WTC11 (cell line): ENCODE data around the gene ADAM8.
"Not testable (repeated sequence)": the region's sequence is repeated elsewhere in the genome, so short reads cannot be mapped to it uniquely, and the experiment has no call there.

Experiments used
- STAT6 ChIP-seq: sonication (generic); formaldehyde crosslinking; conservative IDR thresholded peaks from 2 replicates; pipeline ENCODE4 v1.8.1; 2023; ENCODE audit warnings: mild to moderate bottlenecking, low read depth, missing genetic modification reagents, moderate library complexity
- TF ChIP-seq, protein P1 (sequence below): fragments of 200-600 bp; IDR thresholded peaks from 2 replicates; pipeline ENCODE4 v1.8.0; 2022; ENCODE audit warnings: antibody characterized with exemption

- TF ChIP-seq, protein P1, sequence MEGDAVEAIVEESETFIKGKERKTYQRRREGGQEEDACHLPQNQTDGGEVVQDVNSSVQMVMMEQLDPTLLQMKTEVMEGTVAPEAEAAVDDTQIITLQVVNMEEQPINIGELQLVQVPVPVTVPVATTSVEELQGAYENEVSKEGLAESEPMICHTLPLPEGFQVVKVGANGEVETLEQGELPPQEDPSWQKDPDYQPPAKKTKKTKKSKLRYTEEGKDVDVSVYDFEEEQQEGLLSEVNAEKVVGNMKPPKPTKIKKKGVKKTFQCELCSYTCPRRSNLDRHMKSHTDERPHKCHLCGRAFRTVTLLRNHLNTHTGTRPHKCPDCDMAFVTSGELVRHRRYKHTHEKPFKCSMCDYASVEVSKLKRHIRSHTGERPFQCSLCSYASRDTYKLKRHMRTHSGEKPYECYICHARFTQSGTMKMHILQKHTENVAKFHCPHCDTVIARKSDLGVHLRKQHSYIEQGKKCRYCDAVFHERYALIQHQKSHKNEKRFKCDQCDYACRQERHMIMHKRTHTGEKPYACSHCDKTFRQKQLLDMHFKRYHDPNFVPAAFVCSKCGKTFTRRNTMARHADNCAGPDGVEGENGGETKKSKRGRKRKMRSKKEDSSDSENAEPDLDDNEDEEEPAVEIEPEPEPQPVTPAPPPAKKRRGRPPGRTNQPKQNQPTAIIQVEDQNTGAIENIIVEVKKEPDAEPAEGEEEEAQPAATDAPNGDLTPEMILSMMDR = not testable (repeated sequence)
- not testable (repeated sequence) for TF ChIP-seq STAT6 (CRISPR knock-in tag)
These were observed 44.3 kb upstream of the ADAM8 start for GRCh38 chr10:133320852-133321422.
